ENCODE measurements around the gene IBA57. TPM values are rescaled to one million over a fixed set of nuclear protein-coding genes. Genes with fewer than 3 reads are reported as not detected.

The IBA57 gene
- total RNA-seq, 2 experiments from 2014 or later: 9.1 to 9.9 TPM

- Histone ChIP-seq H4K20me1 (ENCODE audit: insufficient read depth, low read length) (peaks cover 16% of the 10 kb centered on the region; the same call in 1 of the 2 replicates), H3K9me3 (ENCODE audit: low read length) (no peaks in the 10 kb centered on the region), H3K4me1 (ENCODE audit: insufficient read depth, low read length, poor library complexity, severe bottlenecking) (peaks cover 49% of the 10 kb centered on the region), H3K4me2 (ENCODE audit: low read length) (peak overlapping the region; percentile 99), H3K9me2 (ENCODE audit: insufficient read depth, low read length) (no peaks in the 10 kb centered on the region), H2AFZ (ENCODE audit: low read length) (no peak overlapping the region), H3K27ac (ENCODE audit: low read depth, low read length, poor library complexity, severe bottlenecking) (peak overlapping the region; percentile 51), H3K79me2 (ENCODE audit: insufficient read depth, low read depth, low read length) (peaks cover 47% of the 10 kb centered on the region), H3K36me3 (ENCODE audit: insufficient read depth, low read length) (peaks cover 43% of the 10 kb centered on the region), H3K4me3 (ENCODE audit: low read depth, low read length, poor library complexity, severe bottlenecking) (no peak overlapping the region)
- ChIA-PET CTCF (ENCODE audit: unreplicated experiment) (no interaction called here), POLR2A (interaction anchor here (1.1 to 1.3 kb wide), 2 partner anchors 13 to 21 kb away, joined by 4 to 8 read pairs; partner anchors contain the start of gene IBA57)
- BruUV-seq (replicated peaks): no TSS peak
- TF ChIP-seq, protein P1, sequence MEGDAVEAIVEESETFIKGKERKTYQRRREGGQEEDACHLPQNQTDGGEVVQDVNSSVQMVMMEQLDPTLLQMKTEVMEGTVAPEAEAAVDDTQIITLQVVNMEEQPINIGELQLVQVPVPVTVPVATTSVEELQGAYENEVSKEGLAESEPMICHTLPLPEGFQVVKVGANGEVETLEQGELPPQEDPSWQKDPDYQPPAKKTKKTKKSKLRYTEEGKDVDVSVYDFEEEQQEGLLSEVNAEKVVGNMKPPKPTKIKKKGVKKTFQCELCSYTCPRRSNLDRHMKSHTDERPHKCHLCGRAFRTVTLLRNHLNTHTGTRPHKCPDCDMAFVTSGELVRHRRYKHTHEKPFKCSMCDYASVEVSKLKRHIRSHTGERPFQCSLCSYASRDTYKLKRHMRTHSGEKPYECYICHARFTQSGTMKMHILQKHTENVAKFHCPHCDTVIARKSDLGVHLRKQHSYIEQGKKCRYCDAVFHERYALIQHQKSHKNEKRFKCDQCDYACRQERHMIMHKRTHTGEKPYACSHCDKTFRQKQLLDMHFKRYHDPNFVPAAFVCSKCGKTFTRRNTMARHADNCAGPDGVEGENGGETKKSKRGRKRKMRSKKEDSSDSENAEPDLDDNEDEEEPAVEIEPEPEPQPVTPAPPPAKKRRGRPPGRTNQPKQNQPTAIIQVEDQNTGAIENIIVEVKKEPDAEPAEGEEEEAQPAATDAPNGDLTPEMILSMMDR (conservative IDR thresholded peaks at IDR 0.05; ENCODE audit: low read length): no peak
- no peak for DNase-seq (ENCODE audit: low spot score)
- intact Hi-C loops (cut with micrococcal nuclease; ENCODE audit: unreplicated experiment): no loop called here
Measured at GRCh38 chr1:228143480-228144192, 22.0 kb upstream of the IBA57 start.

- Histone ChIP-seq H3K9me2 (ENCODE audit: insufficient read depth, low read length) (no peaks in the 10 kb centered on the region), H3K4me2 (ENCODE audit: low read length) (peak overlapping the region; percentile 99), H2AFZ (ENCODE audit: low read length) (no peak overlapping the region), H3K4me1 (ENCODE audit: insufficient read depth, low read length, poor library complexity, severe bottlenecking) (peaks cover 49% of the 10 kb centered on the region), H4K20me1 (ENCODE audit: insufficient read depth, low read length) (peaks cover 16% of the 10 kb centered on the region; the same call in 1 of the 2 replicates), H3K27ac (ENCODE audit: low read depth, low read length, poor library complexity, severe bottlenecking) (no peak overlapping the region), H3K9me3 (ENCODE audit: low read length) (no peaks in the 10 kb centered on the region), H3K79me2 (ENCODE audit: insufficient read depth, low read depth, low read length) (peaks cover 47% of the 10 kb centered on the region), H3K36me3 (ENCODE audit: insufficient read depth, low read length) (peaks cover 47% of the 10 kb centered on the region), H3K4me3 (ENCODE audit: low read depth, low read length, poor library complexity, severe bottlenecking) (no peak overlapping the region)
- BruUV-seq (replicated peaks): no TSS peak
- POLR2A ChIA-PET: interaction anchor here (0.7 kb wide), 1 partner anchor 21 kb away, joined by 3 read pairs; the partner anchor contains the start of gene IBA57
- CTCF ChIA-PET (ENCODE audit: unreplicated experiment): interaction anchor here (0.6 kb wide), 1 partner anchor 21 kb away, joined by 3 read pairs; no protein-coding TSS in a partner anchor
- TF ChIP-seq, protein P1 (conservative IDR thresholded peaks at IDR 0.05; ENCODE audit: low read length): no peak
- no peak for TF ChIP-seq EZH2phosphoT487 (IDR thresholded peaks at IDR 0.05; ENCODE audit: borderline replicate concordance, low read depth, low read length)
- intact Hi-C loops (cut with micrococcal nuclease; ENCODE audit: unreplicated experiment): no loop called here
- DNase-seq (ENCODE audit: low spot score): no peak
Measured at GRCh38 chr1:228144193-228144992, 21.2 kb upstream of the IBA57 start.
